Measurements from ENCODE around the gene DIAPH3. TPM values are rescaled to one million over a fixed set of nuclear protein-coding genes. Genes with fewer than 3 reads are reported as not detected.

The DIAPH3 gene
- total and polyA plus RNA-seq, 2 of the 8 experiments (the other 6 are each of a cell fraction or from before 2014, with no cell fraction given): 8.0 to 30.8 TPM

- Histone ChIP-seq H2BK5ac (ENCODE audit: low read depth, low read length) (no peak overlapping the region), H4K5ac (ENCODE audit: insufficient read length, low read depth, low read length) (no peak overlapping the region), H4K20me1 (replicated peaks in 1 of 2; ENCODE audit: control insufficient read depth in 1 of 2, insufficient read depth in 2 of 2, low read length in 2 of 2) (peaks cover 0 to 1% of the 10 kb centered on the region in 2 experiments), H3K4me1 (replicated peaks in 1 of 4; ENCODE audit: control insufficient read depth in 3 of 4, insufficient read depth in 4 of 4, low read length in 3 of 4) (no peaks in the 10 kb centered on the region), H3K79me2 (ENCODE audit: control insufficient read depth in 1 of 2, insufficient read depth in 2 of 2, low read length in 2 of 2) (no peaks in the 10 kb centered on the region), H3K79me1 (ENCODE audit: low read depth, low read length) (no peaks in the 10 kb centered on the region), H3K9me3 (ENCODE audit: insufficient read depth in 2 of 2, low read depth in 1 of 2, low read length in 1 of 2) (no peaks in the 10 kb centered on the region), H3K4ac (replicated peaks; ENCODE audit: insufficient read length, low read depth, low read length) (no peak overlapping the region), H2AFZ (ENCODE audit: low read length) (no peak overlapping the region), H3K36me3 (ENCODE audit: control insufficient read depth in 2 of 4, insufficient read depth in 4 of 4, low read length in 3 of 4) (no peaks in the 10 kb centered on the region), H3K27ac (ENCODE audit: low read depth, low read length) (no peak overlapping the region), H3K56ac (replicated peaks; ENCODE audit: insufficient read length, low read depth, low read length) (no peak overlapping the region), H3K4me2 (ENCODE audit: insufficient read depth in 1 of 2, low read depth in 2 of 2, low read length in 2 of 2) (no peak overlapping the region), H2BK12ac (ENCODE audit: low read depth, low read length) (no peak overlapping the region), H3K23me2 (ENCODE audit: low read depth, low read length) (no peaks in the 10 kb centered on the region), H2BK120ac (replicated peaks; ENCODE audit: low read depth, low read length) (no peak overlapping the region), H3K9ac (replicated peaks in 1 of 4; ENCODE audit: extremely low read depth in 1 of 4, low read depth in 3 of 4, low read length in 3 of 4) (no peak overlapping the region), H4K8ac (ENCODE audit: extremely low read depth, insufficient read depth, low read length) (no peak overlapping the region), H2AK5ac (ENCODE audit: low read depth, low read length) (no peak overlapping the region), H2BK15ac (ENCODE audit: low read length) (no peak overlapping the region), H3K14ac (ENCODE audit: insufficient read length) (no peak overlapping the region), H3K18ac (ENCODE audit: extremely low read depth, low read length) (no peak overlapping the region), H3K4me3 (ENCODE audit: extremely low read depth in 1 of 4, insufficient read depth in 2 of 4, low read depth in 3 of 4, low read length in 4 of 4) (no peak overlapping the region), H3K27me3 (replicated peaks in 1 of 4; ENCODE audit: control insufficient read depth in 3 of 4, extremely low read depth in 1 of 4, insufficient read depth in 3 of 4, low read length in 3 of 4) (no peaks in the 10 kb centered on the region), H4K91ac (replicated peaks; ENCODE audit: insufficient read length, low read length) (no peak overlapping the region), H2BK20ac (ENCODE audit: low read length) (no peak overlapping the region), H3K23ac (ENCODE audit: insufficient read length) (no peak overlapping the region)
- POLR2A ChIA-PET (ENCODE audit: partially characterized antibody): no interaction called here
- FAIRE-seq (no peak), DNase-seq (ENCODE audit: low read depth in 1 of 2, low spot score in 2 of 2) (no peak)
- CTCF ChIA-PET (ENCODE audit: partially characterized antibody): interaction anchor here (0.6 to 1.9 kb wide), 3 partner anchors 22 to 1182 kb away, joined by 3 to 5 read pairs (median 3); no protein-coding TSS in a partner anchor
- 93% methylated on average over 3 of the region's 3 CpGs; no CpG with 5 or more reads in 1 of the 2 experiments for WGBS, 2 experiments (ENCODE audit: extremely low coverage in 1 of 2, insufficient coverage in 1 of 2, insufficient read length in 1 of 2, insufficient replicate concordance in 2 of 2, low coverage in 1 of 2, low lambda C conversion rate in 2 of 2, missing lambda C conversion rate in 1 of 2)
- TF ChIP-seq JUN (IDR thresholded peaks at IDR 0.05; ENCODE audit: low read depth, low read length): no peak
- TF ChIP-seq NRF1 (IDR thresholded peaks at IDR 0.05; ENCODE audit: low read depth, low read length): no peak
- TF ChIP-seq SP4 (IDR thresholded peaks at IDR 0.05; ENCODE audit: low read length): no peak
- TF ChIP-seq RFX5 (IDR thresholded peaks at IDR 0.05; ENCODE audit: borderline replicate concordance, low read depth, low read length): no peak
- TF ChIP-seq TAF1 (IDR thresholded peaks at IDR 0.05; ENCODE audit: low read depth, low read length): no peak
- TF ChIP-seq RNF2 (IDR thresholded peaks at IDR 0.05; ENCODE audit: borderline replicate concordance, low read depth, low read length, missing control alignments, poor library complexity, severe bottlenecking): no peak
- no peak for TF ChIP-seq EP300 (IDR thresholded peaks at IDR 0.05; ENCODE audit: borderline replicate concordance in 1 of 2, low read depth in 2 of 2, low read length in 2 of 2)
- no peak for TF ChIP-seq KDM5A (IDR thresholded peaks at IDR 0.05; ENCODE audit: low read length)
Observed at GRCh38 chr13:59885076-59885475, 278.7 kb downstream of the DIAPH3 start.

All from H1 (cell line).